Keratinocyte (primary cell): Measurements from ENCODE around the gene CCDC40. TPM values are rescaled to one million over a fixed set of nuclear protein-coding genes. Genes with fewer than 3 reads are reported as not detected.

Source experiments
- DNase-seq: peaks from one replicate; pipeline ENCODE4 v3.0.0-alpha.2; 2011; ENCODE audit warnings: low read depth, missing footprints, low spot score
- FAIRE-seq: peaks from 2 replicates; lab custom pipeline; 2011; peaks lifted over from hg19 to GRCh38; lab: Jason Lieb, UNC
- H2AFZ ChIP-seq: 2 replicates; pipeline ENCODE4 v1.6.0; 2012; ENCODE audit warnings: low read length, control low read depth, inconsistent platforms; ENCODE audit not compliant: control insufficient read depth
- H3K27ac ChIP-seq: 2 replicates; pipeline ENCODE4 v1.5.1; 2011; ENCODE audit warnings: low read length; ENCODE audit not compliant: control insufficient read depth, insufficient read depth
- H3K27me3 ChIP-seq: 3 replicates; pipeline ENCODE4 v1.6.0; 2011; ENCODE audit warnings: low read length; ENCODE audit not compliant: control insufficient read depth, insufficient read depth; ENCODE audit errors: extremely low read depth
- H3K36me3 ChIP-seq, 2 experiments: 2 replicates in 1 of 2; 3 replicates in 1 of 2; pipeline ENCODE4 v1.5.1; 2011; ENCODE audit warnings: low read length in 2 of 2, mild to moderate bottlenecking in 1 of 2; ENCODE audit not compliant: control insufficient read depth in 2 of 2, insufficient read depth in 2 of 2; ENCODE audit errors: extremely low read depth in 1 of 2
- H3K4me1 ChIP-seq: 3 replicates; pipeline ENCODE4 v1.5.1; 2011; ENCODE audit warnings: low read length; ENCODE audit not compliant: control insufficient read depth, insufficient read depth; ENCODE audit errors: extremely low read depth
- H3K4me2 ChIP-seq: 3 replicates; pipeline ENCODE4 v1.6.0; 2011; ENCODE audit warnings: low read depth, low read length; ENCODE audit not compliant: control insufficient read depth, insufficient read depth; ENCODE audit errors: extremely low read depth
- H3K4me3 ChIP-seq, 3 experiments: fragments of 200-600 bp in 1 of 3; sonication (generic) in 1 of 3; 2 replicates in 2 of 3; 3 replicates in 1 of 3; pipeline ENCODE4 v1.5.1; 2011 to 2016; ENCODE audit warnings: low read length in 3 of 3, mild to moderate bottlenecking in 3 of 3, control low read depth in 2 of 3, inconsistent platforms in 1 of 3, low read depth in 1 of 3, mixed read lengths in 1 of 3, mixed run types in 1 of 3, moderate library complexity in 1 of 3; ENCODE audit not compliant: control insufficient read depth in 2 of 3, insufficient read depth in 2 of 3; ENCODE audit errors: extremely low read depth in 1 of 3
- H3K79me2 ChIP-seq: 2 replicates; pipeline ENCODE4 v1.6.0; 2012; ENCODE audit warnings: low read length; ENCODE audit not compliant: control insufficient read depth, insufficient read depth
- H3K9ac ChIP-seq: 3 replicates; pipeline ENCODE4 v1.6.0; 2011; ENCODE audit warnings: low read length; ENCODE audit not compliant: control insufficient read depth, insufficient read depth; ENCODE audit errors: extremely low read depth
- H3K9me1 ChIP-seq: 3 replicates; pipeline ENCODE4 v1.6.0; 2011; ENCODE audit warnings: low read length; ENCODE audit not compliant: control insufficient read depth, insufficient read depth; ENCODE audit errors: extremely low read depth
- H3K9me3 ChIP-seq: 2 replicates; pipeline ENCODE4 v1.5.1; 2012; ENCODE audit warnings: low read depth, low read length; ENCODE audit not compliant: control insufficient read depth
- H4K20me1 ChIP-seq: 3 replicates; pipeline ENCODE4 v1.6.0; 2011; ENCODE audit warnings: low read length; ENCODE audit not compliant: control insufficient read depth, insufficient read depth; ENCODE audit errors: extremely low read depth
- EZH2 ChIP-seq: IDR thresholded peaks from one replicate; pipeline ENCODE4 v1.6.1; 2012; ENCODE audit warnings: inconsistent platforms, mild to moderate bottlenecking, low read length, moderate library complexity
- dilution Hi-C: fragments of 300-500 bp; cut with MboI; formaldehyde crosslinking; loops from one replicate; pipeline ENCODE4 v1.7.0; 2020; ENCODE audit warnings: low sequenced_read_pairs; ENCODE audit not compliant: extremely low pct_ligation_motif_present
- polyA plus RNA-seq, 5 experiments: library from polyadenylated mRNA; depleted of rRNA in 3 of 5; stranded (reverse) in 3 of 5; stranded (forward) in 1 of 5; unstranded in 1 of 5; fragments of >200 nt; gene quantifications; 1 replicate in 1 of 5; 2 replicates in 3 of 5; 3 replicates in 1 of 5; pipeline versions ENCODE4 v1.2.1 to v1.2.3, GENCODE V29; 2011 to 2012; ENCODE audit warnings: missing spikeins in 2 of 5, low read depth in 1 of 5, low replicate concordance in 1 of 5
- TF ChIP-seq, protein P1 (sequence below), 3 experiments: IDR thresholded peaks in 1 of 3; conservative IDR thresholded peaks in 1 of 3; optimal IDR thresholded peaks in 1 of 3; 2 replicates in 2 of 3; 3 replicates in 1 of 3; pipeline versions ENCODE3 to v1.5.1; 2011; ENCODE audit warnings: low read length in 3 of 3, mild to moderate bottlenecking in 3 of 3, moderate library complexity in 2 of 3, control low read depth in 1 of 3, inconsistent platforms in 1 of 3; ENCODE audit not compliant: insufficient read depth in 2 of 3; ENCODE audit errors: extremely low read depth in 1 of 3

CCDC40 gene
- polyA plus RNA-seq, 1 donor (not counting 4 experiments of a cell fraction or from before 2014, with no cell fraction given) = 2.4 TPM

DNA sequence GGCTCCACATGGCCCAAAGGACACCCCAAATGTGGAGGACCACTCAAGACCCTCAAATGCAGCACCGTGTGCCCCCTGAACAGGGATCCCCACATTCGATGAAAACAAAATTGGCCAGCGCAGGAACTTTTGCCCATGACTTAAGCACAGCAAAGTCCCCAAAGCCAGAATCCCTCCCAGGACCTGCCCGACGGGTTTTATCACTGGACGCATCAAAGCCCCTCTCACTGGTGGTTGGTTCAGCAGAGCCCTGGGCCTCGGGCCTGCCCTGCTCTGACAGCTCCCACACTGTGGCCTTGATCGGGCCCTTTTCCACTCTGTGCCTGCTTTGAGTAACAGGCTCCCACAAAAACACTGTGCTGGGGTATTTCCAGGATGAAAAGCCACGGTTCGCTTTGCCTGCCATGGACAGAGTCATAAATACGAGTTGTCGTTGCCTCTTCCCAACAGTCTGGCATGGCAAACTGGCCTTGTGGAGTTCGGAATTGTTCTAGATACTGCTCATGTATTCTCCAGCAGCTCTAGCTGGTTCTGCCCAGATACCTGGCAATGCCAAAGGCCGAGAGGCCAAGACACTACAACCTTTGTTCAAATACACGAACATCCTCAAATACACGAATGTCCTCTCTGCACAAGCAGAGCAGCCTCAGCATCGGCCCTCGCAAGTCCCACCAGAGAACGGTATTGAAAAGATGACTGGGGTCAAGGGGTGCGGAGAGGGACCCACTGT is 47.2 kb upstream of the CCDC40 start:
- no peak overlapping the region for H2AFZ ChIP-seq
- H3K9ac ChIP-seq = no peak overlapping the region
- H3K4me1 ChIP-seq = peaks cover 11% of the 10 kb centered on the region
- no peak for TF ChIP-seq EZH2
- TF ChIP-seq, protein P1, sequence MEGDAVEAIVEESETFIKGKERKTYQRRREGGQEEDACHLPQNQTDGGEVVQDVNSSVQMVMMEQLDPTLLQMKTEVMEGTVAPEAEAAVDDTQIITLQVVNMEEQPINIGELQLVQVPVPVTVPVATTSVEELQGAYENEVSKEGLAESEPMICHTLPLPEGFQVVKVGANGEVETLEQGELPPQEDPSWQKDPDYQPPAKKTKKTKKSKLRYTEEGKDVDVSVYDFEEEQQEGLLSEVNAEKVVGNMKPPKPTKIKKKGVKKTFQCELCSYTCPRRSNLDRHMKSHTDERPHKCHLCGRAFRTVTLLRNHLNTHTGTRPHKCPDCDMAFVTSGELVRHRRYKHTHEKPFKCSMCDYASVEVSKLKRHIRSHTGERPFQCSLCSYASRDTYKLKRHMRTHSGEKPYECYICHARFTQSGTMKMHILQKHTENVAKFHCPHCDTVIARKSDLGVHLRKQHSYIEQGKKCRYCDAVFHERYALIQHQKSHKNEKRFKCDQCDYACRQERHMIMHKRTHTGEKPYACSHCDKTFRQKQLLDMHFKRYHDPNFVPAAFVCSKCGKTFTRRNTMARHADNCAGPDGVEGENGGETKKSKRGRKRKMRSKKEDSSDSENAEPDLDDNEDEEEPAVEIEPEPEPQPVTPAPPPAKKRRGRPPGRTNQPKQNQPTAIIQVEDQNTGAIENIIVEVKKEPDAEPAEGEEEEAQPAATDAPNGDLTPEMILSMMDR (optimal IDR thresholded peaks at IDR 0.05 in 1 of 3, IDR thresholded peaks at IDR 0.05 in 1 of 3, conservative IDR thresholded peaks at IDR 0.05 in 1 of 3; ENCODE audit: extremely low read depth in 1 of 3, insufficient read depth in 2 of 3, low read length in 3 of 3) = no peak
- no peaks in the 10 kb centered on the region for H3K9me3 ChIP-seq
- no peak for FAIRE-seq
- H3K36me3 ChIP-seq = no peaks in the 10 kb centered on the region
- H3K9me1 ChIP-seq = no peaks in the 10 kb centered on the region
- no peak overlapping the region for H3K4me2 ChIP-seq
- H3K79me2 ChIP-seq = no peaks in the 10 kb centered on the region
- no peak overlapping the region for H3K4me3 ChIP-seq
- dilution Hi-C loops = no loop called here
- no peaks in the 10 kb centered on the region for H3K27me3 ChIP-seq
- no peak for DNase-seq
- peaks cover 2% of the 10 kb centered on the region for H4K20me1 ChIP-seq
- no peak overlapping the region for H3K27ac ChIP-seq

DNA sequence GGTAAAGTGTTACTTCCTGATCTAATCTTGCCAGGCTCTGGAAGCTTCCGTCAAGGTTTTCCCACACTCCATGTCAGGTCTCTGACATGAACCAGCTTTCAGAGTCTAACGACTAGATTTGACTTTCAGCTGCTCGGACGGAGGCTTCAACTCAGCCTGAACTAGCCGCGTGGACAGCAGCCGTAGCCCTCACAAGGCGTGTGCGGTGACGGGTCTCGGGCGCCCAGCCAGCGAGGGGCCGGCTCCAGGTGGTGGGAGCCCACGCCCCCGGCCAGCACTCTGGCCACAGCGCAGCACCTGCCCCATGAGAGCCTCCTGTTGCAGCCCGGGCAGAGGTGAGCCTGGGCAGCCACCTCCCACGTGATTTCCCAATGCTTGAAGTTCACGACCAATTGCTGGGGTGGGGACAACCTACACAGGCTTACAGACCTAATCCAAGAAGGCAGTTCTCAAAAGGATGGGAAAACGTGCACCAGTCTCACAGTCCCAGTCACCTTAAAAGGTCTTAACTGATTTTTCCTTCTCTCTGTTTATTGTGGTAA is 46.3 kb upstream of the CCDC40 start:
- Histone ChIP-seq H3K27ac (no peak overlapping the region), H3K9me1 (no peaks in the 10 kb centered on the region), H3K4me2 (no peak overlapping the region), H3K27me3 (no peaks in the 10 kb centered on the region), H3K9me3 (no peaks in the 10 kb centered on the region), H3K4me1 (peaks cover 11% of the 10 kb centered on the region), H3K79me2 (no peaks in the 10 kb centered on the region), H3K36me3 (no peaks in the 10 kb centered on the region), H2AFZ (no peak overlapping the region), H3K4me3 (no peak overlapping the region), H4K20me1 (peaks cover 2% of the 10 kb centered on the region), H3K9ac (no peak overlapping the region)
- dilution Hi-C loops = no loop called here
- FAIRE-seq (no peak), DNase-seq (no peak)
- no peak for TF ChIP-seq EZH2
- TF ChIP-seq, protein P1 (optimal IDR thresholded peaks at IDR 0.05 in 1 of 3, IDR thresholded peaks at IDR 0.05 in 1 of 3, conservative IDR thresholded peaks at IDR 0.05 in 1 of 3; ENCODE audit: extremely low read depth in 1 of 3, insufficient read depth in 2 of 3, low read length in 3 of 3) = no peak
